ENCODE data around the gene SEC24C.
"Not testable (repeated sequence)": the region's sequence is repeated elsewhere in the genome, so short reads cannot be mapped to it uniquely, and the experiment has no call there.

Gene SEC24C, protein sequence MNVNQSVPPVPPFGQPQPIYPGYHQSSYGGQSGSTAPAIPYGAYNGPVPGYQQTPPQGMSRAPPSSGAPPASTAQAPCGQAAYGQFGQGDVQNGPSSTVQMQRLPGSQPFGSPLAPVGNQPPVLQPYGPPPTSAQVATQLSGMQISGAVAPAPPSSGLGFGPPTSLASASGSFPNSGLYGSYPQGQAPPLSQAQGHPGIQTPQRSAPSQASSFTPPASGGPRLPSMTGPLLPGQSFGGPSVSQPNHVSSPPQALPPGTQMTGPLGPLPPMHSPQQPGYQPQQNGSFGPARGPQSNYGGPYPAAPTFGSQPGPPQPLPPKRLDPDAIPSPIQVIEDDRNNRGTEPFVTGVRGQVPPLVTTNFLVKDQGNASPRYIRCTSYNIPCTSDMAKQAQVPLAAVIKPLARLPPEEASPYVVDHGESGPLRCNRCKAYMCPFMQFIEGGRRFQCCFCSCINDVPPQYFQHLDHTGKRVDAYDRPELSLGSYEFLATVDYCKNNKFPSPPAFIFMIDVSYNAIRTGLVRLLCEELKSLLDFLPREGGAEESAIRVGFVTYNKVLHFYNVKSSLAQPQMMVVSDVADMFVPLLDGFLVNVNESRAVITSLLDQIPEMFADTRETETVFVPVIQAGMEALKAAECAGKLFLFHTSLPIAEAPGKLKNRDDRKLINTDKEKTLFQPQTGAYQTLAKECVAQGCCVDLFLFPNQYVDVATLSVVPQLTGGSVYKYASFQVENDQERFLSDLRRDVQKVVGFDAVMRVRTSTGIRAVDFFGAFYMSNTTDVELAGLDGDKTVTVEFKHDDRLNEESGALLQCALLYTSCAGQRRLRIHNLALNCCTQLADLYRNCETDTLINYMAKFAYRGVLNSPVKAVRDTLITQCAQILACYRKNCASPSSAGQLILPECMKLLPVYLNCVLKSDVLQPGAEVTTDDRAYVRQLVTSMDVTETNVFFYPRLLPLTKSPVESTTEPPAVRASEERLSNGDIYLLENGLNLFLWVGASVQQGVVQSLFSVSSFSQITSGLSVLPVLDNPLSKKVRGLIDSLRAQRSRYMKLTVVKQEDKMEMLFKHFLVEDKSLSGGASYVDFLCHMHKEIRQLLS
- total RNA-seq, result 254 to 269 reads per million in 2 donors

DNA sequence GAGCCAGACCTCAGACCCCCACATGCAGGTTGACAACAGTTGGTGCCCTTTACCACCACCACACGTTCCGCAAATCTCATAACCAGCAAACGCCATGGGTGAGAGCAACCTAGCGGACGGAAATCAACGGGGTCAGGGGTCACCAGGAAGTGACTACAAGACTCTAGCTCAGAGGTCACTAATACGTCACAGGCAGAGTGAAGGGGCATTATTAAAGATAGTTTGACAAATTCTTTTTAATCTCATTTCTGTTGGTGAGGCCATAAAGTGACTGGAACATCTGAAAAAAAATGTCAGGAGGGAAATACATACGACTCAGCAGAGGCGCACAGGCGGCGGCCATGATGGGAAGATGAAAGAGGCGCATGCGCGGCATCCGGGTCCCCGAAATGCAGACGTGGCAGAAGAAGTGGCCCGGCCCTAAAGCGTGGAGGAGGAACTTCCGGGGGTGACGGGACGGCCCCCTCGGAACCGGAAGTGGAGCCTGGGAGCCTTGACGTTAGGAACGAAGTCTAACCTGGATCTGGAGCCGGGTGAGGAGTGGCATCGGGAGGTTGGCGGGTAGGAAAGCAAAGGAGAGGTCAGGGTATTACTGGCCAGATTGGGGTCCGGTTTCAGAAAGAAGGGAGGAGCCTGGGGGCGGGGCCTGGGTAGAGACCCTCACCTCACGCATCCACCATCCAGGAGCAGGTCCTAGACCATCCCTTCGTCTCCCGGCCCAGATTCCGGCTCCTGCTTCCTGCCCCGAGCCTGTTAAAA lies at the start of gene SEC24C:
TSS of gene SEC24C (plus strand) at position 468 of the 759 bp plus-strand sequence. CDS start 2,461 bp downstream, outside the sequence.
- peak; percentile 84 for DNase-seq

DNA sequence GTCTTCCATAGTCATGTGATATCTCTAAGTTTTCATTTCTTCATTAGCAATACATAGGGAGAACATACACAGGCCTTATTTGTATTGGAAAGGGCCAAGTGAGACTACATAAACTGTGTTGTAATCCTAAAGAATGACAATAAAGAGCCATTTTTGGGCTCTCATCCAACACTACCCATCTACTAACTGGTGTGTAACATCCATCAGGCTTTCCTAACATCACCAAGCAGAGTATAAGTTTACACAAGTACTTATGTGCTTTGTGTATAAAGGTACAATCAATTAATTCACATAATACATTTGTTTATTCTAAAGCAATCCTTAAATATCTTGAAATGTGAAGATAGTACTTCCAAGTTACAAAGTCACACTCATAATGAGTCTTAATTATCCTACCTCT lies 48.9 kb upstream of the SEC24C start:
- not testable (repeated sequence) for DNase-seq

DNA sequence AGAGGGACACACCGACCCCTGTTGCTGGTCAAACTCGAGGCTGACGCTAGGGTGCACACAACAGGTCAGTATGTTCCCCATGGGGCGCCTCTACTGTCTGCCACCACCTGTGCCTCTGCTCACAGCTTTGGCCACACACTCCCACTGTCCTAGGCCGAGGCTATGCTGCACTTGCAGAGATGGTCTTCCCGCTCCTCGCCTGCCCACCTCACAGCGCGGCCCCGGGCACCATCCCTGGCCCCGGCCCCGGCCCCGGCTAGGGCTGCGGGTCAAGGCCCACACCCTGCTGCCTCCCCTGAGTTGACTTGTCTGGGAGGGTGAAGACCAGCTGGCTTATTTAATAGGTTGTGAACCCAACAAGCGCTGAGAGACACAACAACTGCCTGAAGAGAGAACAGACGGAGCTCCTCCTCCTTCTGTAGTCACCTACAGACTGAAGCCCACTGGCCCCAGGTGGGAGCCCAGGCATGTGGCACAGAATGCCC lies 46.5 kb upstream of the SEC24C start, which contains the start of gene AGAP5:
TSS of gene AGAP5 (minus strand) at position 435 of the 485 bp plus-strand sequence. CDS start at position 81, 354 bp downstream.
- DNase-seq, result not testable (repeated sequence)

DNA sequence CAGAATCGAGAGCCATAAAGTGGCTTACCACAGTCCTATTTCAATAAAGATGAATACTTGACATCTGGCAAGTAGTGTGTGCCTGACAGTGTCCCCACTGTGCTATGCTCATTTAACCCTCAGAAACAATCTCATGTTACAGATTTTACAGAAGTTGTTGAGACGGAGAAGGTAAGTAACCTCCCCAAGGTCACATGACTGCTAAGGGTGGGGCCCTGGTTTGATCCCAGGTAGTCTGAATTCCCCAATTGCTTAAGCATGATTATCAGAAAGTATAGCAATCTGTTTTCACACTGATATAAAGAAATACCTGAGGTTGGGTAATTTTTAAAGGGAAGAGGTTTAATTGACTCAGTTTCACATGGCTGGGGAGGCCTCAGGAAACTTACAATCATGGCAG lies 45.4 kb upstream of the SEC24C start:
- DNase-seq, result not testable (repeated sequence)

DNA sequence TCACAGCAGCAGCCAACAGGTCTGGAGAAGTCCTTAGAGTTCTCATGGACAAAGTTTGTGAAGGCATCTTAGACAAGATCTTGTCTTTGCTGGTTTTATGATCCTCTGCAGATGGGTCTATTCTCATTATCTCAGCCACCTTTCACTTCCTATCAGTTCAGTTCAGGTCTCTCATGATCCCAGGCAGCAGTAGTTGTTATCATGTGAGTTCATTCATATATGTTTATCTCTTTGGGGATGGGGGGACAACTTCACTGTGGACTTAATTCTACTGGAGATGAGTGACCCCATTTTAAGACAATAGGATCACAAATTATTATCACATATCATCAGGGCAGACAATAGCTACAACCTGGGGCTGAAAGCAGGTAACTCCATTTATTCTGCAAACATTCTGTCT lies 40.2 kb upstream of the SEC24C start:
- not testable (repeated sequence) for DNase-seq

DNA sequence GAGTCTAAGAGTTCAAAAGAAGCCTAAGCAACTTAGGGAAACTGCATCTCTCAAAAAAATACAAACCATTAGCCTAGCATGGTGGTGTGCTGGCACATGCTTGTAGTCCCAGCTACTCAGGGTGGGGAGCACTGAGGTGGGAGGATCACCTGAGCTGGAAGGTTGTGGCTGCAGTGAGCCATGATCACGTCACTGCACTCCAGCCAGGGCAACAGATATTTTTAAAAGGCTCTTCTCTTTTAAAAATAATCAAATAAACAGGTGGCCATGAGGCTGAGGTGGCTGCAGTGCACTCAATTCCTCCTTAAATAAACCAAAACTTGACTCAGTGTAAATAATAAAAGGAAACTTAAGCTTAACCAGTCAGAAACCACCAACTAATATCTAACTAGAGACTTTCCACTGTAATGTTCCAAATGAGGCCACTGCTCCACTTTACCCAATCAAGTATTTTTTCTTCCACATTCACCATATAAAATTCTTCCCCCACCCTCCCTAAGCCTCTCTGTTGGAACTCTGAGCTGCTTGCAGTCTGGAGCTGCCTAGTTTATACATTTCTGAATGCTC lies 38.6 kb upstream of the SEC24C start:
- DNase-seq, result not testable (repeated sequence)

DNA sequence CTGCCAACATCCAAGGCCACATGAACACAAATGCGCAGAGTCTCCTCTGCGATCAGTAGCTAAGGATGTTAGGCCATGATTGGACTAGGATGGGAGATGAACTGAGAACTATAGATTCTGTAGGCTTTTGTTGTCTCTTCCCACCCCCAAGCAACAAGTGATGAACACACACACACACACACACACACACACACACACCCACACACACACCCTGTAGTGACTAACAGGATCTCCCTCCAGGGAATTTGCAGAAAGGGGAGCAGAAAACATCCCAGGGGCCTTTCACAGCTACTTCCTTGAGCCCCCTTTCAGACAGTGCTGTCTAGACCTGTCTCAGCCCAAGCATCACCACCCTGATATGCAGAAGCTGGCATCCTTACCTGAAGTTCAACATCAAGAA lies 37.7 kb upstream of the SEC24C start:
- DNase-seq, result not testable (repeated sequence)

DNA sequence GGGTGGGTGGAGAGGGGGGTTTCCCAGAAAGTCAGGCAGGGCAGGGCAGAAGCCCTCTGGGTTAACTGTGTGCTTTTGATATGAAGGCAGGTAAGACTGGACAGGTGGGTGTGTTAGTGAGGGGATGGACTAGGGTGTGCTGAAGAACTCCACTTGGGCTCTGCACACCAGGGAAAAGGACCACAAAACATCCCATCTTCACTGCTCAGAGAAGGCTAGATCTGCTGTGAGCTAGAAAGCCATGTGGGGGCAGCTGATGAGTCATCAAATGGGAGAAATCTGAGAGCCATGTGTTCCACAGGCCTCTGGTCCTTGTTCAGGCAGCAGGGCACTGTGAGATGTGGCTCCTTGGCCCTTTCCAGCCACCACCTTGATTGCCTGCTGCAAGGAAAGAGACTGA lies 36.5 kb upstream of the SEC24C start:
- not testable (repeated sequence) for DNase-seq

DNA sequence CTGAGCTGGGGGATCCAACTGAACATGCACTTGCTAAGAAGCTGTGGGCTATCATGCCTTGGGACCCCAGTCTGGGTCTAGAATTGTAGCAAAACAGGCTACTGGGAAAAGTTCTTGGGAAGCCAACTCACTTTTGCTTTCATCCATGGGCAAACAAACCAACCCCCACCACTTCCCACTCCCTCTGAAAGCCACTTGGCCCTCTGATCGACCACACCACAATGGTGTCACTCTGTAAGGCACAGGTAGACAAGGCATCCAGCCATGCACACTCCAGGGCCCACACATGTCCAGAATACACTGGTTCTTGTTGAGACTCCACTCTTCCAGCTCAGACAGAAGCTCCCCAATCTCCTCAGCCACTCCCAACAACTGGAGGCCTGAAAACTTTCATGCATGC lies 36.0 kb upstream of the SEC24C start:
- not testable (repeated sequence) for DNase-seq

DNA sequence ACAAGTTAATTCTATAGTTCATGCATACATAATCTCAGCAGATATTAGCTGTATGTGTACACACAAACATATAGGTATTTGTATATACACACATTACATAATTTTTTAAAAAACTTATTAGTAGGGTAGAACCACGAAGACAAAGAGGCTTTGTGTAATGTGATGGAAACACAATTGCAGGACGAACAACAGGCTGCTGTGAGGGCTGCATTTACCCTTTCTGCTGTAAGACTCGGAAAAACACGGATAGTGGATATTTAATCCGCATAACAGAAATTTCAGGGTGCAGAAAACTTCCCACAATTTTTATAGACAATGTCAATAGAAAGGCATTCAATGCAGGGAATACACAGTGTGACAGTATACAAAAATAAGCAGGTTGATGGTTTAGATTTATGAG lies 32.5 kb upstream of the SEC24C start:
- not testable (repeated sequence) for DNase-seq

DNA sequence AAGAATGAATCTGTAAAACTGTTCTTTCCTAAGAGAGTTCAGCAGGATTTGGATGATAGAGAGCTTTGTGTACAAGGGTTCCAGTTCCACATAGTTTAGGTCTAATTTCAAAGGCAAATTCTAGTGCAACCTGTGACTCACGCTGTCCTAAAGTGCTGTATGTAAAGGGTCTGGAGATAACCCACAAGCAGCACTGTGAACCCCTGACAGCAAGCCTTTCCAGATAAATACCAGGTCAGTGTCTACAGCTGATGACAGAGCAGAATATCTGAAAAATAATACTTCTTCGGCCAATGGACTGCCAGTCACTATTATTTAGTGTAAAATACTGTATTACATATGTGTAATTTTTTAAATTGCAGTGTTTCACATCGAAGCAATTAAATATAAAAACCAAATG lies 30.3 kb upstream of the SEC24C start:
- DNase-seq, result not testable (repeated sequence)

DNA sequence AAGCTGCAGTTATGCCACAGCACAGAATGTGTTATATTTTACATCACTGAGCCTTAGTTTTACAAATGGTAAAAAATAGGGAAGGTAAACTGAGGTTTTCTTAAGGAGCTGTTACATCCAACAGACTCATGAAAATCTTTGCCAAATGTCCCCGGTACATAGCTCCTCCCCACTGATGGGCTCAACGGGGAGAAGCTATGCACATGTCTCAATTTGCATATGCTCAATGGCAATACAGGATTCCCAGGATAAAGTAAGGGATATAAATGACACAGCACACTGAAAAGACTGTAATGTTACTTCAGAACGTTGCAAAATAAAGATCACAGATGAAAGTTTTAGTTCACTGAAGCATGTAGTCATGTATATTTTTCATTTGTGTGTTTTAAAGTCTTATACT lies 29.7 kb upstream of the SEC24C start:
- DNase-seq, result not testable (repeated sequence)

DNA sequence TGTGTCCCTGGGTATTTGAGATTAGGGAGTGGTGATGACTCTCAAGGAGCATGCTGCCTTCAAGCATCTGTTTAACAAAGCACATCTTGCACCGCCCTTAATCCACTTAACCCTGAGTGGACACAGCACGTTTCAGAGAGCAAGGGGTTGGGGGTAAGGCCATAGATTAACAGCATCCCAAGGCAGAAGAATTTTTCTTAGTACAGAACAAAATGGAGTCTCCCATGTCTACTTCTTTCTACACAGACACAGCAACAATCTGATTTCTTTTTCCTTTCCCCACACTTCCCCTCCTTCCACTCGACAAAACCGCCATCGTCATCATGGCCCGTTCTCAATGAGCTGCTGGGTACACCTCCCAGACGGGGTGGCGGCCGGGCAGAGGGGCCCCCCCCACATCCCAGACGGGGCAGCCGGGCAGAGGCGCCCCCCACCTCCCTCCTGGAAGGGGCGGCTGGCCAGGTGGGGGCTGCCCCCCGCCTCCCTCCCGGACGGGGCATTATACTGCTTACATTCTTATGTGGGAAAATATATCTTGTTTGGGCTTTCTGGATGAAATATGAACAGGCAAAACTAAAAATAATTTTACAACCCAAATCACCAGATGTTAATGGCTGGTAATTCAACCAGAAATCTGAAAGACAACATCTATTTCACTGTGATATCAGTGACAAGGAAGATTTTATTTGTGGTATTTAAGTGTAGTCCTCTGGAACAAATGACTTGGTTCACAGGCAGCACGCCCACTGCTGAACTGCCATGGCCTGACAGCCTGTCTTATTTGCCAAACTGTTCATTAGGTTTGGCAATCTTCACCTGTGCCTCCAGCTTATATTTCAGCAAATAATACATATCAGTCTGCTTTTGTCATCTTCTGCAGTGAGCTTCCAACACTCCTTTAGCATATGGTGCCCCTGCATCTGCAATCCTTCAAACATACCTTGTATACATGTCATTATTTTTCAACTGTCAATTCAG lies 28.7 kb upstream of the SEC24C start:
- DNase-seq, result not testable (repeated sequence)

DNA sequence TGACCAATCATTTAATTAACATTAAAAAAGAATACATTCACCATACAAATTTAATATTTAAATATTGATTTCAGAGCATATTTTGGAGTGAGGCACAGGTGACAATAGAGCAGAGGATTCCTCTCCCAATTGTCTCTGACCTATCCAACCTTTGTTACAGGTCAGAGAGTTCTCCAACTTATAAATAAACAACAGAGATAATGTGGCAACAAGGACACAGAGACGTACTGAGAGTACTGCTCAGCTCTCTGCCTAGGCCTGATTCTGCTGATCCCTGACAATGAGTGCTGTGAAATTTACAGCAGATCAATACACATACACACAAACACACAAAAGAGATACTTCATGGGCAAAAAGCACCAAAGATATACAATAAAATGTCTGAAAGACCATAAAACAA lies 27.9 kb upstream of the SEC24C start:
- DNase-seq, result no peak

DNA sequence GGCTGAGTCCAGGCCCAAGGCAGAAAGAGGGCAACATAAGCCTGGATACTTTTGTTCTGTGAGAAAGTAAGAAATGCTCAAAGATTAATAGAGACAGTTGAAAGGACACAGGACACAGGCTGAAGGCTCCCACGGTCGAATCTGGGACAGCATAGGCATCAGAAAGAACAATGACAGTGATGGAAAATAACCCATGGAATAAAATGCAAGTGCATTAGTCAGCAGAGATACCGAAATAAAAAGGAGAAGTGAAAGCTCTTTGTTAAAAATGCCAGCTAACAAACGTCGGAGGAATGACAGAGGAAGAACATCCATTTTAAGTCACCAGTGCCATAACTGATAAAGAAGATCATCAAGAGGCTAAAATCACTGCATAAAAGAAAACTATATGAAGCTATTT lies 26.6 kb upstream of the SEC24C start:
- no peak for DNase-seq

DNA sequence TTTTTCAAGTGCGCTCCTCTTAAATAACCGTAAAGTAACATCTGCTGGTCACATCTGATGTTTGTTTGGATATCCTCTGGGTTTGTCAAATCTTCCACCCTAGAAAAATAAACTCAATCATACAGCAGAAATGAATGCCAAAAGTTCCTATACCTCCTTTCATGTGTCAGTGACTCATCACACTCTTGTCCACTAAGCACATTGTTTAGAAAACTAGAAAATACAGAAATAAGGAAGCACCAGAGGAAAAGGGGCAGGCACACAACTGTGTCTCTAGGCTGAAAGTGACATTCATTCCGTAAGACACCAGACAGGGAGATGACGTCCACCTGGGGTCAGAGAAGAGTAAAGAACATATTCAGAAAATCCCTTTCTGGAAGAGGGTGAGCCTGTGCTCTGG lies 23.6 kb upstream of the SEC24C start:
- not testable (repeated sequence) for DNase-seq

DNA sequence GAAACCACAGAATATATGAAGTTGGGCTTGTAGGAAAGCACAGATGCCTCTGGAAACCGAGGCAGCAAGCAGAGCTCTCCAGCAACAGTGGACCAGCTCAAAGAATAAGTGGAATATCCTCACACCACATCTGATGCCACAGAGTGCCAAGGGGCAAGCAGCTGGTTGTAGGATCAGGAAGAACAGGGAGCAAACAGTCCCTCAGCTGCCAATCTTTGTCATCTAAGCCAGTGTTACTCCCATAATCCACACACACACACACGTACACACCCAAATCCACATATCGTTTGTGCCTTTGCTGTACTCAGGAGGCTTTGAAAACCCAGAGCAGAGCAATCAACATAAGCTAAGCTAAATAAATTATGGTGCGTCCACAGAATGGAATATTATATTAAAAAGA lies 20.7 kb upstream of the SEC24C start:
- no peak for DNase-seq

DNA sequence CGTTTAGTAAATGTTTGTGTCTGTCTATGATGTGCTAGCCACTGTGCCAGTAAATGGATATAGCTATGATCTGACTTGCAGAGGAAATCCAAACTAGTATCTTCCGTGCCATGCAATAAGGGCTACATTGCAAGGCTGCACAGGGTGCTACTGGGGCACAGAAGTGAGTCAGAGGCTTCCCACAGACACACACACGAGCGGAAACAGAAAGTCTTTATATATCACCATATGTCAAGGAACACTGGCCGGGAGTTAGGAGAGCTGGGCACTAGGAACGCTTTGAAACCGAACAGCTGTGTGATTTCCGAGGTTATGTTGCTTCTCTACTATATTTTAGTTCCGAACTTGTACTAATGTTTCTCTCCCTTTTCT lies 14.4 kb upstream of the SEC24C start:
- DNase-seq, result not testable (repeated sequence)

DNA sequence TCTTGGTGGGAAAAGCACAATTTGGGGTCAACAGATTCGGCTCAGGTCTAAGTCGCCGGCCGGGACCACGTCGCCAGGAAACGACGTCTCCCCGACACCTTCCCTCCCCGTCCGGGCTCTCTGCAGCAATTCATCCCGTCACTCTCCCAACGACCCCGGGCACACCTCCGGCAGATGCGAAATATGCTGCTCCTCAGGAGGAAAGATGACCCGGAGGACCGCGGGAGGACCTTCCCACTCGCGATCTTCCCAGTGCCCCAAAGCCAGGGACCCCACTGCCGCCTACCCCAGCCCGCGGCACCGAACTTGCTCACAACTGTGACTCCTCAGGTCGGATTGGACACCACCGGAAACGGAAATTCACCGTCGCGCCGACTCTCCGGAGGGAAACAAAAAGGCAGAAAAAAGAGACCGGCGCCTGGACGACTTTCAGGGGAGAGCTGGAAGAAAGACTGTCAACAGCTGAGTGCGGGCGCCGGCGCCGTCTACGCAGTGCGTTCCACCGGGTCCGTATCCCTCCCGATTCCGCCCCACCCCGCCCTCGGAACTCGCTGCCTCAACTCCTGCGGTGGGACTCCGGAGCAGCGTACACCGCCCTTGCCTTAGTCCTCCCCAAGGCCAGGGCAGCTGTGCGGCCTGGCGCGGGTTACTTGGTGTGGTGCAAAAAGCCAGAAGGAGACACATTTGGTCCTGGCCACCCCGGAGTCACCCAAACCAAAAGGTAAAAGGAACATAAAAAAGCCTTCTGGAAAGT lies 13.8 kb upstream of the SEC24C start:
- peak; percentile 48 for DNase-seq

Data from activated gamma-delta T cell (primary cell).